OCI-M2 (cell line): Measurements from ENCODE around the gene KCNJ15.

Experiments used
- DNase-seq: peaks from one replicate; lab custom pipeline; 2025; ENCODE audit not compliant: unreplicated experiment; lab: John Stamatoyannopoulos, UW

KCNJ15 gene

GRCh38 chr21:38352536-38353219 lies 95.9 kb downstream of the KCNJ15 start:
- no peak for DNase-seq

GRCh38 chr21:38354231-38354630 lies 97.4 kb downstream of the KCNJ15 start:
- no peak for DNase-seq

GRCh38 chr21:38354746-38355145 lies 98.0 kb downstream of the KCNJ15 start:
- DNase-seq = no peak

GRCh38 chr21:38355353-38355752 lies 98.6 kb downstream of the KCNJ15 start:
- no peak for DNase-seq

- peak; percentile 36 for DNase-seq
These were observed 99.4 kb downstream of the KCNJ15 start for GRCh38 chr21:38355992-38356781.
